Measurements from ENCODE around the gene FOXP2.

FOXP2 gene

GRCh38 chr7:114715907-114716306, 301.3 kb downstream of the FOXP2 start:
- in situ Hi-C loops (cut with MboI; ENCODE audit: low sequenced_read_pairs) = no loop called here
- DNase-seq (ENCODE audit: low spot score in 2 of 2) = no peak

GRCh38 chr7:114718861-114719260, 304.2 kb downstream of the FOXP2 start:
- H3K9me3 ChIP-seq = no peaks in the 10 kb centered on the region

More at GRCh38 chr7:114715907-114716306, 301.3 kb downstream of the FOXP2 start:
- no peaks in the 10 kb centered on the region for H3K4me1 ChIP-seq
- no peaks in the 10 kb centered on the region for H3K36me3 ChIP-seq (replicated peaks)
- no peaks in the 10 kb centered on the region for H3K9me3 ChIP-seq
- H3K4me3 ChIP-seq = no peak overlapping the region
- H3K27me3 ChIP-seq (ENCODE audit: low read depth) = no peaks in the 10 kb centered on the region

GRCh38 chr7:114720725-114721124, 306.1 kb downstream of the FOXP2 start:
- Histone ChIP-seq H3K27me3 (ENCODE audit: low read depth) (no peaks in the 10 kb centered on the region), H3K4me3 (no peak overlapping the region), H3K9me3 (no peaks in the 10 kb centered on the region), H3K4me1 (no peaks in the 10 kb centered on the region), H3K36me3 (replicated peaks) (no peaks in the 10 kb centered on the region)
- in situ Hi-C loops (cut with MboI; ENCODE audit: low sequenced_read_pairs) = no loop called here
- DNase-seq (ENCODE audit: low spot score in 2 of 2) = no peak

More at GRCh38 chr7:114718861-114719260, 304.2 kb downstream of the FOXP2 start:
- H3K4me3 ChIP-seq = no peak overlapping the region
- no peaks in the 10 kb centered on the region for H3K27me3 ChIP-seq (ENCODE audit: low read depth)
- H3K36me3 ChIP-seq (replicated peaks) = no peaks in the 10 kb centered on the region
- DNase-seq (ENCODE audit: low spot score in 2 of 2) = no peak
- H3K4me1 ChIP-seq = no peaks in the 10 kb centered on the region
- in situ Hi-C loops (cut with MboI; ENCODE audit: low sequenced_read_pairs) = no loop called here

GRCh38 chr7:114722562-114722961, 307.9 kb downstream of the FOXP2 start:
- in situ Hi-C loops (cut with MboI; ENCODE audit: low sequenced_read_pairs) = no loop called here
- DNase-seq (ENCODE audit: low spot score in 2 of 2) = no peak
- Histone ChIP-seq H3K4me1 (no peaks in the 10 kb centered on the region), H3K9me3 (no peaks in the 10 kb centered on the region), H3K36me3 (replicated peaks) (no peaks in the 10 kb centered on the region), H3K4me3 (no peak overlapping the region), H3K27me3 (ENCODE audit: low read depth) (no peaks in the 10 kb centered on the region)

GRCh38 chr7:114723308-114723707, 308.7 kb downstream of the FOXP2 start:
- no peak for DNase-seq (ENCODE audit: low spot score in 2 of 2)
- Histone ChIP-seq H3K27me3 (ENCODE audit: low read depth) (no peaks in the 10 kb centered on the region), H3K36me3 (replicated peaks) (no peaks in the 10 kb centered on the region), H3K4me1 (no peaks in the 10 kb centered on the region), H3K4me3 (no peak overlapping the region), H3K9me3 (no peaks in the 10 kb centered on the region)
- in situ Hi-C loops (cut with MboI; ENCODE audit: low sequenced_read_pairs) = no loop called here

- Histone ChIP-seq H3K36me3 (replicated peaks) (no peaks in the 10 kb centered on the region), H3K9me3 (no peaks in the 10 kb centered on the region), H3K4me1 (no peaks in the 10 kb centered on the region), H3K4me3 (no peak overlapping the region), H3K27me3 (ENCODE audit: low read depth) (peaks cover 3% of the 10 kb centered on the region; the same call in 1 of the 2 replicates)
- in situ Hi-C loops (cut with MboI; ENCODE audit: low sequenced_read_pairs) = no loop called here
- no peak for DNase-seq (ENCODE audit: low spot score in 2 of 2)
These were observed 325.5 kb downstream of the FOXP2 start for GRCh38 chr7:114740095-114740494.

- H3K4me3 ChIP-seq = no peak overlapping the region
- no peak for DNase-seq (ENCODE audit: low spot score in 2 of 2)
- no peaks in the 10 kb centered on the region for H3K4me1 ChIP-seq
- no peaks in the 10 kb centered on the region for H3K9me3 ChIP-seq
- no peaks in the 10 kb centered on the region for H3K36me3 ChIP-seq (replicated peaks)
- H3K27me3 ChIP-seq (ENCODE audit: low read depth) = peaks cover 3% of the 10 kb centered on the region; the same call in 1 of the 2 replicates
- in situ Hi-C loops (cut with MboI; ENCODE audit: low sequenced_read_pairs) = no loop called here
These were observed 326.3 kb downstream of the FOXP2 start for GRCh38 chr7:114740941-114741340.

GRCh38 chr7:114741911-114742310, 327.3 kb downstream of the FOXP2 start:
- H3K4me1 ChIP-seq = no peaks in the 10 kb centered on the region
- no peak overlapping the region for H3K4me3 ChIP-seq
- no peaks in the 10 kb centered on the region for H3K9me3 ChIP-seq
- no peak for DNase-seq (ENCODE audit: low spot score in 2 of 2)
- peaks cover 3% of the 10 kb centered on the region; the same call in 1 of the 2 replicates for H3K27me3 ChIP-seq (ENCODE audit: low read depth)
- no peaks in the 10 kb centered on the region for H3K36me3 ChIP-seq (replicated peaks)
- in situ Hi-C loops (cut with MboI; ENCODE audit: low sequenced_read_pairs) = no loop called here
